Loucy (cell line): ENCODE data around the gene CDC42BPA.

Source experiments
- H2AFZ ChIP-seq: fragments of 200-600 bp; sonication (generic); 2 replicates; pipeline ENCODE4 v1.6.0; 2016; ENCODE audit warnings: antibody characterized with exemption, mild to moderate bottlenecking, low read length, moderate library complexity
- H3F3A ChIP-seq: fragments of 200-600 bp; 2 replicates; pipeline ENCODE4 v1.6.0; 2016; ENCODE audit warnings: antibody characterized with exemption, low read depth, mild to moderate bottlenecking
- H3K27me3 ChIP-seq: fragments of 200-600 bp; sonication (generic); 2 replicates; pipeline ENCODE4 v1.6.1; 2014; ENCODE audit warnings: low read length, mild to moderate bottlenecking; ENCODE audit not compliant: insufficient read depth, poor library complexity, severe bottlenecking
- H3K36me3 ChIP-seq: fragments of 200-600 bp; sonication (generic); 2 replicates; pipeline ENCODE4 v1.6.1; 2016; ENCODE audit warnings: low read length; ENCODE audit not compliant: insufficient read depth
- H3K4me1 ChIP-seq: fragments of 200-600 bp; sonication (generic); 2 replicates; pipeline ENCODE4 v1.5.1; 2014; ENCODE audit warnings: low read length, mild to moderate bottlenecking; ENCODE audit not compliant: insufficient read depth, poor library complexity, severe bottlenecking
- H3K4me2 ChIP-seq: fragments of 200-600 bp; sonication (generic); 2 replicates; pipeline ENCODE4 v1.6.0; 2014; ENCODE audit warnings: antibody characterized with exemption, low read length, low read depth, mild to moderate bottlenecking; ENCODE audit not compliant: poor library complexity, severe bottlenecking
- H3K4me3 ChIP-seq: fragments of 200-600 bp; sonication (generic); 2 replicates; pipeline ENCODE4 v1.5.1; 2014; ENCODE audit warnings: low read length, mild to moderate bottlenecking, mixed read lengths; ENCODE audit not compliant: poor library complexity, severe bottlenecking
- H3K79me2 ChIP-seq: fragments of 200-600 bp; sonication (generic); 2 replicates; pipeline ENCODE4 v1.6.1; 2014; ENCODE audit warnings: low read length; ENCODE audit not compliant: insufficient read depth
- H3K9ac ChIP-seq: fragments of 200-600 bp; sonication (generic); 2 replicates; pipeline ENCODE4 v1.6.0; 2014; ENCODE audit warnings: mild to moderate bottlenecking, low read depth, low read length, moderate library complexity; ENCODE audit not compliant: poor library complexity, severe bottlenecking
- H3K9me2 ChIP-seq: fragments of 200-600 bp; sonication (generic); replicated peaks from 2 replicates; pipeline ENCODE4 v1.6.1; 2016; ENCODE audit warnings: low read depth, low read length, mixed read lengths
- H3K9me3 ChIP-seq: fragments of 200-600 bp; sonication (generic); 2 replicates; pipeline ENCODE4 v1.6.1; 2014; ENCODE audit warnings: mild to moderate bottlenecking, antibody characterized with exemption, low read length, low read depth; ENCODE audit not compliant: insufficient read depth
- H4K20me1 ChIP-seq: fragments of 200-600 bp; sonication (generic); 2 replicates; pipeline ENCODE4 v1.6.0; 2014; ENCODE audit warnings: antibody characterized with exemption, low read length, mild to moderate bottlenecking; ENCODE audit not compliant: insufficient read depth, poor library complexity, severe bottlenecking
- CTCF ChIP-seq: fragments of 200-600 bp; sonication (generic); conservative IDR thresholded peaks from 2 replicates; pipeline ENCODE4 v1.5.1; 2014; ENCODE audit warnings: mild to moderate bottlenecking, antibody characterized with exemption, low read length
- EZH2phosphoT487 ChIP-seq: fragments of 200-600 bp; IDR thresholded peaks from 2 replicates; pipeline ENCODE4 v1.6.1; 2018; ENCODE audit warnings: antibody characterized with exemption, mild to moderate bottlenecking, moderate library complexity, borderline replicate concordance

The CDC42BPA gene

DNA sequence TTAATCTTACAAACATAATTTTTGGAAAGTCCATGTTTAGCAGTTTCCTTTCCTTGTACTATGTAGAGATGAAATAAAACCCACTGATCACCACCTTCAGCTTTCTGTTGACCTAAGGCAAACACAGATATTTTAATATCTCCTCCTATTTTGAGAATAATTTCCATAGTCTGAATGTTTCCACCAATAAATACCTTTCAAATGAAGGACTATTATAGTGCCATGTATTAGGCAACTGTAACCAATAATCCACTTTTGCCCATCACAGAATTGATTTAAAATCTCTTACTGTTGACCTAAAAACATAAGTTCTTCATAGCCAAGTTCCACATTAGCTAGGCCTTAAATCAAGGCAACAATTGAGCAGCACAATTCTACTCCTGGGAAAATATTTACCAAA, 1.8 kb downstream of the CDC42BPA start:
- no peak overlapping the region for H2AFZ ChIP-seq
- H3K79me2 ChIP-seq: no peaks in the 10 kb centered on the region
- no peaks in the 10 kb centered on the region for H3K27me3 ChIP-seq
- no peaks in the 10 kb centered on the region for H3F3A ChIP-seq
- TF ChIP-seq EZH2phosphoT487 (no peak), CTCF (no peak)
- H3K4me3 ChIP-seq: no peak overlapping the region
- H4K20me1 ChIP-seq: no peaks in the 10 kb centered on the region
- H3K4me1 ChIP-seq: no peaks in the 10 kb centered on the region
- H3K9ac ChIP-seq: no peak overlapping the region
- no peaks in the 10 kb centered on the region for H3K9me3 ChIP-seq
- H3K4me2 ChIP-seq: no peak overlapping the region
- H3K9me2 ChIP-seq: no peaks in the 10 kb centered on the region
- H3K36me3 ChIP-seq: no peaks in the 10 kb centered on the region

DNA sequence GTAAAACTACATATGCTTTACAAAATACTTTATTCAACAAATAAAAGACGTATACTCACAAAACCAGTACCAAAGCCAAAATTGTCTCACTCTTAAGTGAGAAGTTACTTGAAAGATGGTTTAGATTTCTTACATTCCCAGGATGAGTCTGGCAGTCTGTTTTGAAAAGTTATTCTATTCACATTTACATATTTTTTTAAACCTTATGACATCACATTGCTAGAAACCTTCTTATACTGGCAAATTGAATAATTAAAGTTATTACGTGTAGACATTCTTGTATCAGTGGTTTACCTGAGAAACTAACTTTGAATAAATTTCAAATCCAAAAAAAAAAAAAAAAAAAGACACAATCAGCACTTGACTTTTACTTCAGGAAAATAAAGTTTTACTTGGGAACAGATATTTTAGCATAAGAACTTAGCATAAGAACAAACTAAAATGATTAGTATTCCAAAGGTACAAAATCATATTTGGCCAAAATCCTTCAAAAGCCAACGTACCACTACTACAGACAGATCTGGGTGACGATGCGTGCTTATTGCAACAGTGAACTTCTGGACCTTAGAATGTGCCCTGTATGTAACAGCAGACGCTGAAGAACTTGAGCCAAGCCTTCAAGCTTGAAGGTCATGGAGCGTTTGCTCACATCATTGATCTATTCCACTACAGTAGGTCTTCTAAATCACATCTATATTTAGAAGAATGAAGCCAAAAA, 2.5 kb downstream of the CDC42BPA start:
- Histone ChIP-seq H3K36me3 (no peaks in the 10 kb centered on the region), H3K9me3 (no peaks in the 10 kb centered on the region), H2AFZ (no peak overlapping the region), H3K9ac (no peak overlapping the region), H3K4me1 (no peaks in the 10 kb centered on the region), H3K27me3 (no peaks in the 10 kb centered on the region), H3F3A (no peaks in the 10 kb centered on the region), H3K79me2 (no peaks in the 10 kb centered on the region), H3K4me2 (no peak overlapping the region), H3K4me3 (no peak overlapping the region), H3K9me2 (no peaks in the 10 kb centered on the region), H4K20me1 (no peaks in the 10 kb centered on the region)
- no peak for TF ChIP-seq CTCF
- no peak for TF ChIP-seq EZH2phosphoT487

DNA sequence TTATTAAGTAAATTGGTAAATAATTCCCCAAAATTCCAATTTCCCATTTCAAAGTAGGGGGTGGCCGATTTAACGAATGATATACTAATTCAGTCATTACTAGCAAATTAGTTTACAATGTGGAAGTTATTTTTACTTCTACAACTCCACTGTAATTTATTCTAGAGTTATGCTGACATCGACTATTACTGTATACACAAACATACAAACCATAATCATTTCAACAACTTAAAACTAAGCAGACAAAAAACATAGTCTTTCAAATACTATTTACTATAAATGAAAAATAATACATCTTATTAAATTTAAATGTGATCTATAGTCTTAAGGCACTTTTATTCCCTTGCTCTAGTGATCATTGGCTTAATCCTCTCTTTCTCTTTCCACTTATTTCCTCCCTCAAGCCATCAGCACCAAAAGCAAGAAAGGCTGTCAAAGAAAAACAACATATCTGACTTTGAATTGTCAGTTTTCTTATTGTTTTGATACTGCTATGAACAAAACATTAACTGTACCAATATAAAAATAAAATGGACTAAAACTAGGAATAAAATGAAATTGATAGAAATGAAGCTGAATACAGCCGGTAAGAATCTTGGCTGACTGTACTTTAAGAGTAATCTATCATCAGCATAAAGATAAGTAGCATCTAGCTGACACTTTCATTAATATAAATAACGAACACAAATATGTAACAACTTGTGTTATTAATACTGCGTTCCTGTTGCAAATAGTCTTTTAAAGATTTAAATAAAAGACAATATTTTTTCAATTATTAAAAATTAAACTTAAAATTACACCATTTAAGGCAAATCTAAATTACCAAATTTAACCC, 4.1 kb downstream of the CDC42BPA start:
- Histone ChIP-seq H2AFZ (no peak overlapping the region), H3K36me3 (no peaks in the 10 kb centered on the region), H3K27me3 (no peaks in the 10 kb centered on the region), H3K4me2 (no peak overlapping the region), H3F3A (no peaks in the 10 kb centered on the region), H3K4me3 (no peak overlapping the region), H4K20me1 (no peaks in the 10 kb centered on the region), H3K9ac (no peak overlapping the region), H3K79me2 (no peaks in the 10 kb centered on the region), H3K9me3 (no peaks in the 10 kb centered on the region), H3K9me2 (no peaks in the 10 kb centered on the region), H3K4me1 (no peaks in the 10 kb centered on the region)
- TF ChIP-seq CTCF (no peak), EZH2phosphoT487 (no peak)
